HEK293 (cell line): ENCODE measurements around the gene GTPBP6.

ENCODE experiments used
- AEBP2 ChIP-seq: fragments of 450-650 bp; formaldehyde crosslinking; IDR thresholded peaks from 2 replicates; pipeline ENCODE4 v1.5.1; 2016; ENCODE audit warnings: missing biosample characterization, missing genetic modification characterization, borderline replicate concordance
- CTCF ChIP-seq: fragments of 450-650 bp; formaldehyde crosslinking; IDR thresholded peaks from 2 replicates; pipeline ENCODE4 v1.5.1; 2016; ENCODE audit warnings: missing biosample characterization, missing genetic modification characterization
- OSR2 ChIP-seq: fragments of 450-650 bp; formaldehyde crosslinking; IDR thresholded peaks from 2 replicates; pipeline ENCODE4 v1.5.1; 2016; ENCODE audit warnings: missing biosample characterization, missing genetic modification characterization
- REST ChIP-seq: fragments of 450-650 bp; formaldehyde crosslinking; IDR thresholded peaks from 2 replicates; pipeline ENCODE4 v1.5.1; 2016; ENCODE audit warnings: missing biosample characterization, missing genetic modification characterization
- SALL2 ChIP-seq: fragments of 450-650 bp; formaldehyde crosslinking; IDR thresholded peaks from 2 replicates; pipeline ENCODE4 v1.5.0; 2017; ENCODE audit warnings: missing biosample characterization, mild to moderate bottlenecking, missing genetic modification characterization, borderline replicate concordance
- YY1 ChIP-seq: fragments of 450-650 bp; formaldehyde crosslinking; IDR thresholded peaks from 2 replicates; pipeline ENCODE4 v1.5.1; 2018; ENCODE audit warnings: missing biosample characterization, missing genetic modification characterization
- ZBTB6 ChIP-seq: fragments of 450-650 bp; formaldehyde crosslinking; IDR thresholded peaks from 2 replicates; pipeline ENCODE4 v1.5.1; 2017; ENCODE audit warnings: missing biosample characterization, missing genetic modification characterization
- ZNF18 ChIP-seq: fragments of 450-650 bp; formaldehyde crosslinking; IDR thresholded peaks from 2 replicates; pipeline ENCODE4 v1.5.1; 2016; ENCODE audit warnings: missing biosample characterization, missing genetic modification characterization
- ZSCAN18 ChIP-seq: fragments of 450-650 bp; formaldehyde crosslinking; IDR thresholded peaks from 2 replicates; pipeline ENCODE4 v1.5.1; 2016; ENCODE audit warnings: missing biosample characterization, missing genetic modification characterization

GRCh38 chrX:316351-317325 lies 2.0 kb downstream of the GTPBP6 start:
- TF ChIP-seq AEBP2 (no peak), SALL2 (no peak), CTCF (tag by site-specific recombination) (no peak), YY1 (tag by site-specific recombination) (no peak), OSR2 (tag by site-specific recombination) (no peak), ZBTB6 (tag by site-specific recombination) (no peak), REST (tag by site-specific recombination) (no peak), ZNF18 (tag by site-specific recombination) (no peak), ZSCAN18 (no peak)
